OCI-LY3 (cell line): ENCODE data around the gene FOXG1.
A peak's percentile ranks its signal among the peaks of the same experiment; 100 is the strongest.

Experiments used
- H2AFZ ChIP-seq: fragments of 200-600, 300-600 bp; shearing (Covaris generic); 2 replicates; pipeline ENCODE4 v1.6.0; 2014; ENCODE audit warnings: antibody characterized with exemption, low read depth, low read length
- H3K27ac ChIP-seq: fragments of 200-600, 300-600 bp; sonication (generic); 2 replicates; pipeline ENCODE4 v1.5.1; 2014; ENCODE audit warnings: mild to moderate bottlenecking, low read length, moderate library complexity, mixed read lengths
- H3K27me3 ChIP-seq: fragments of 200-600, 300-600 bp; sonication (generic); 2 replicates; pipeline ENCODE4 v1.6.1; 2014; ENCODE audit warnings: low read depth, low read length, mixed read lengths
- H3K36me3 ChIP-seq: fragments of 200-600, 300-600 bp; sonication (generic); replicated peaks from 2 replicates; pipeline ENCODE3; 2014; ENCODE audit warnings: low read depth, low read length, mixed read lengths
- H3K4me1 ChIP-seq: fragments of 300-600, 200-600 bp; sonication (generic); 2 replicates; pipeline ENCODE4 v1.6.1; 2014; ENCODE audit warnings: low read length, mixed read lengths
- H3K4me2 ChIP-seq: fragments of 200-600, 300-600 bp; sonication (generic); 2 replicates; pipeline ENCODE4 v1.6.1; 2014; ENCODE audit warnings: low read length, mixed read lengths
- H3K4me3 ChIP-seq: fragments of 300-600, 200-600 bp; sonication (generic); 2 replicates; pipeline ENCODE4 v1.5.1; 2014; ENCODE audit warnings: antibody characterized with exemption, mild to moderate bottlenecking, low read length, moderate library complexity
- H3K79me2 ChIP-seq: fragments of 300-600, 200-600 bp; shearing (Covaris generic); 2 replicates; pipeline ENCODE4 v1.6.1; 2014; ENCODE audit warnings: mild to moderate bottlenecking, low read length, mixed read lengths
- H3K9ac ChIP-seq: fragments of 300-600, 200-600 bp; shearing (Covaris generic); 2 replicates; pipeline ENCODE4 v1.6.0; 2014; ENCODE audit warnings: mild to moderate bottlenecking, low read length, moderate library complexity
- H3K9me3 ChIP-seq: fragments of 200-600, 300-600 bp; shearing (Covaris generic); 2 replicates; pipeline ENCODE4 v1.6.1; 2014; ENCODE audit warnings: low read length, mixed read lengths; ENCODE audit not compliant: insufficient read depth
- H4K20me1 ChIP-seq: fragments of 200-600, 300-600 bp; sonication (generic); 2 replicates; pipeline ENCODE4 v1.6.1; 2016; ENCODE audit warnings: low read length, mixed read lengths; ENCODE audit not compliant: insufficient read depth
- CTCF ChIP-seq: fragments of 200-600, 300-600 bp; sonication (generic); IDR thresholded peaks from 2 replicates; pipeline ENCODE4 v1.5.1; 2014; ENCODE audit warnings: antibody characterized with exemption, low read length, low read depth
- EZH2phosphoT487 ChIP-seq: fragments of 200-600 bp; shearing (Covaris generic); IDR thresholded peaks from 2 replicates; pipeline ENCODE4 v1.6.1; 2018; ENCODE audit warnings: antibody characterized with exemption, mixed run types, low read depth

Gene FOXG1

DNA sequence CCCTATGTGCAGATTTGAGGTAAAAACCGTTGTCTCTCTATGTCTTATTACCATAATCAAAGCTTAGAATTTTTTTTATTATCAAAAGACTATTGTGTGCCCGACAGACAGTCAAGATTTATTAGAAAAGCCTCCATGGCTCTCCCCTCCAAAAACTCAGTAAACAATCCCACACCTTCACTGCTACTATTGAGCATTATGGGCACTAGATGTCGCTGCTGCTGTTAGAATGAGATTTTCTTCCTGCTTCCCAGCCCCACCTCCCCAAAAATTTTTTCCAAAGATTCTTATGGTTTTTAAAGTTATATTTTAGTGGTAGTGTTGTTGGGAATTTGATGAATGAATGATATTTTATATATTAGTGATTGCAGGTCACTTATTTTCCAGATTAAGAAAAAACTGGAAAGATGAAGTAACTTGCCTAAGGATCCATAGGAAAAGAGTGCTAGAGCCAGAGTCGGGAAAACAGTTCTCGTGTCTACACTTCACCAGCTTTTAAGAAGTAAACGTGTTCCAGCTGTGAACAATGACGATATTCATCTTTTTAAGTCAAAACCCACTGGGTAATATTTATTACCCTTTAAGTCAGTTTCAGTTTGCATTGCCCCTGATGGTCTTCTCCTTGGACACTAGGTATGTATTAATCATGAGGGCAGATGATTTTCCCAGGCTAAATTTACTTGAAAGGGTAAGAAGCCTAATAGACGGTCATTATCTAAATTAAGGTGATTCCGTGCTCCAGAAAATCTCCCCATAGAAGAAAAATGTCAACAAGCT, 12.2 kb upstream of the FOXG1 start:
- H2AFZ ChIP-seq: no peak overlapping the region
- H3K9me3 ChIP-seq: no peaks in the 10 kb centered on the region
- no peak overlapping the region for H3K9ac ChIP-seq
- H3K4me2 ChIP-seq: peak overlapping the region; percentile 40
- H4K20me1 ChIP-seq: no peaks in the 10 kb centered on the region
- H3K79me2 ChIP-seq: no peaks in the 10 kb centered on the region
- no peak overlapping the region for H3K27ac ChIP-seq
- no peaks in the 10 kb centered on the region for H3K36me3 ChIP-seq
- H3K27me3 ChIP-seq: peaks cover 21% of the 10 kb centered on the region; the same call in 1 of the 2 replicates
- H3K4me3 ChIP-seq: peak overlapping the region; percentile 12; the same call in 1 of the 2 replicates
- no peak for TF ChIP-seq EZH2phosphoT487
- TF ChIP-seq CTCF: peak; percentile 94
- H3K4me1 ChIP-seq: peaks cover 9% of the 10 kb centered on the region; the same call in 1 of the 2 replicates

DNA sequence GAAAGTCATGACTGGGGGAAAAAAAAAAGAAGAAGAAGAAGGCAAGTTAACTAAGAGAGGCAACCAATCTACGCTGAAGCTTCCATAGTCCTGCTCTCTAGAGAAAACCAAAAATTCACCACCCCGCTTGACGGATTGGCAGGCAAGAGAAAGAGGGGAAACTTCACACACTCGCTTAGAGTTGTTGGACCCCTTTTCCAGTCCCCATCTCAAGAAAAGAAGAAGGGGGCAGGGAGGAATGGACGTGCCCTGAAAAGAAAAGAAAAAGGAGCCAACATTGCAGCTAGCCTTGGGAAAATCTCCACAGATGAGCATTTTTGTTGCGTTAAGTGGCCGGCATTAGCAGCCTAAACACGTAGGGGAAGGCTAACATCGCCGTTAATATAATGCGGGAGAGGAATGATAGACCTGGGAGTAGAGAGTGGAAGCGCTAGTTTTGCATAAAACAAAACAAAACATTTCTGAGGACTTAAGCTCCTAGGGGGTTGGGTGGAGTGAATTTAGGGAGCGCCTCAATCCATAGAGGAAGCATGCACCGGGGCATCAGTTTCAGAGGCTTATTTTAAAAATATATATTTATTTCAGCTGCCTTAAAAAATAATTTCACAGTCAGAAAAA, 11.3 kb upstream of the FOXG1 start:
- H3K9ac ChIP-seq: no peak overlapping the region
- no peaks in the 10 kb centered on the region for H3K36me3 ChIP-seq
- H3K4me2 ChIP-seq: peak overlapping the region; percentile 40
- no peaks in the 10 kb centered on the region for H3K79me2 ChIP-seq
- H3K27me3 ChIP-seq: peaks cover 21% of the 10 kb centered on the region; the same call in 1 of the 2 replicates
- no peak overlapping the region for H3K27ac ChIP-seq
- H3K4me1 ChIP-seq: peaks cover 9% of the 10 kb centered on the region; the same call in 1 of the 2 replicates
- H3K4me3 ChIP-seq: no peak overlapping the region; the same call in 1 of the 2 replicates
- no peak overlapping the region for H2AFZ ChIP-seq
- no peaks in the 10 kb centered on the region for H3K9me3 ChIP-seq
- TF ChIP-seq CTCF: no peak
- TF ChIP-seq EZH2phosphoT487: no peak
- H4K20me1 ChIP-seq: no peaks in the 10 kb centered on the region

- Histone ChIP-seq H3K79me2 (no peaks in the 10 kb centered on the region), H3K27ac (no peak overlapping the region), H4K20me1 (no peaks in the 10 kb centered on the region), H3K4me1 (peaks cover 9% of the 10 kb centered on the region; the same call in 1 of the 2 replicates), H2AFZ (no peak overlapping the region), H3K9ac (no peak overlapping the region), H3K36me3 (no peaks in the 10 kb centered on the region), H3K27me3 (peaks cover 21% of the 10 kb centered on the region; the same call in 1 of the 2 replicates), H3K4me2 (no peak overlapping the region), H3K4me3 (no peak overlapping the region), H3K9me3 (no peaks in the 10 kb centered on the region)
- TF ChIP-seq EZH2phosphoT487 (no peak), CTCF (no peak)
Observed at GRCh38 chr14:28755884-28756268, 10.7 kb upstream of the FOXG1 start.

DNA sequence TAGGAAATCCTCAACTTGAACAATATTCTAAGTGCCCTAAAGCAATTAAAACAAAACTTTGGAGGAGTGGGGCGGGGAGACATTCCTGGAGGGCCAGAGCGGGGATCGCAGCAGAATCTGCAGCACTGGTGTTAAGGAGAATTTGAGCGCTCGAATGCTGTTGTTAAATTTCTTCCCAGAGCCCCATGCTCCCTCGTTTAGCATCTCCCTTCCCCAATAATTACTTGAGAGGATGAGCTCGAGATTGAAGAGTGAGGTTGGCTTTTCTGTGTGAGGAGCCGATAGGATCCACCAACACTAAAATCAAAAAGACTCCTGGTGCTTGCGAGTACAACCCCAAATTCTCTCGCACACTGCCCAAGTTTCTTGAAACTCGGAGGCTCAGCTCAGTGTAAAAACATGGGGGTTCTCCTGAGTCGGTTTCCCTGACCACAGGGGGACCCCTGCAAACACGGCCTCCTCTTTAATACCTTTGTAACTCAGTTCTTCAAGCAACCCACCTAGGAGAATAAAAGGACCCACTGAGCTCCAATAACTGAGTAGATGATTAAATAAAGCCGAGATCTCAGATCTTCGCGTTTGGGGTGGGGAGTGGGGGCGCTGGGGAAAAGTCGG, 10.2 kb upstream of the FOXG1 start:
- TF ChIP-seq CTCF (no peak), EZH2phosphoT487 (no peak)
- H3K4me2 ChIP-seq: no peak overlapping the region
- H3K79me2 ChIP-seq: no peaks in the 10 kb centered on the region
- no peak overlapping the region for H3K9ac ChIP-seq
- no peaks in the 10 kb centered on the region for H3K36me3 ChIP-seq
- peaks cover 21% of the 10 kb centered on the region; the same call in 1 of the 2 replicates for H3K27me3 ChIP-seq
- H2AFZ ChIP-seq: no peak overlapping the region
- no peak overlapping the region for H3K4me3 ChIP-seq
- H3K9me3 ChIP-seq: no peaks in the 10 kb centered on the region
- peaks cover 9% of the 10 kb centered on the region; the same call in 1 of the 2 replicates for H3K4me1 ChIP-seq
- H4K20me1 ChIP-seq: no peaks in the 10 kb centered on the region
- no peak overlapping the region for H3K27ac ChIP-seq
